GM21619 (cell line): ENCODE results near the gene GRPR.

Experiments used
- ATAC-seq: cut with Tn5 transposase; IDR thresholded peaks from one replicate; pipeline ENCODE4 v1.9.1; 2021; ENCODE audit not compliant: unreplicated experiment

GRPR gene

GRCh38 chrX:16123222-16123786, at the start of gene GRPR:
Gene GRPR, plus strand, starts transcription at chrX:16123565. Its CDS starts 389 bp downstream, at chrX:16123954.
- peak; percentile 52 for ATAC-seq

- ATAC-seq = no peak
These were observed 48.3 kb upstream of the GRPR start for GRCh38 chrX:16075087-16075486.

DNA sequence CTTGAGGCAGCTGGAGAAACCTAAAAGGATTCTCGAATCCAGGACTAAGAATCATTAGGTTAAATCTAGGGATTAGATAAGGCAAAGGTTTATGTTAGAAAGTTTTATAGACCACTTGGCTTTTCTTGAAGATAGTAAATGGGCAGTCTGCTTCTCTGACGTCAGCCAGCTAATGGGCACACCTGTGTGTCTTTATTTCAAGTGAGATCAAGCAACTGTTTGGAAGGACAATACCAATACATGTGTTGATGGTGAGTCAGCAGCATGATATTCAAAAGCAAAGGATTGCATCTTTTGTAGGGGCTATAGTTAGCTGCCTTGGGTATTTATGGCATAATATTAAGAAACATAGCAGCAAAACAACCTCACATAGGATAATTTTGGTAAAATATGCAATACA, 46.5 kb upstream of the GRPR start:
- no peak for ATAC-seq

DNA sequence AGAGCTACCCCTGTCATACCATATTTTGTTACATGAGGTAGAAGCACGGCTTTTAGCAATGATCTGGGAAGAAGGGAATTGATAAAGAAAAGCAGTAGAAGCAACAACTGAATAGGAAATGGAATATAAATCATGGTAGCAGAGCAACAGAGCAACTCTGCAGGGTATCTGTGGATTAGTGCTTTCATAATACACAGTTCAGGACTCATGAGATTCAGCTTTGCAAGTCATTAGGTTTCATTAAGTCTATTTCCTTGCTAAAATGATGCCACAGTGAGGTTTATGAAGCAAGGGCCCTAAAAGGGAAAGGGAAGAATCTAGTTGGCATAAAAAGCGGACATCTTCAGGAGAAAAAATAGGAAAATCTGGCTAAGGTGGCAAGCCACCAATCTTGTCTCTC, 45.6 kb upstream of the GRPR start:
- ATAC-seq = no peak

DNA sequence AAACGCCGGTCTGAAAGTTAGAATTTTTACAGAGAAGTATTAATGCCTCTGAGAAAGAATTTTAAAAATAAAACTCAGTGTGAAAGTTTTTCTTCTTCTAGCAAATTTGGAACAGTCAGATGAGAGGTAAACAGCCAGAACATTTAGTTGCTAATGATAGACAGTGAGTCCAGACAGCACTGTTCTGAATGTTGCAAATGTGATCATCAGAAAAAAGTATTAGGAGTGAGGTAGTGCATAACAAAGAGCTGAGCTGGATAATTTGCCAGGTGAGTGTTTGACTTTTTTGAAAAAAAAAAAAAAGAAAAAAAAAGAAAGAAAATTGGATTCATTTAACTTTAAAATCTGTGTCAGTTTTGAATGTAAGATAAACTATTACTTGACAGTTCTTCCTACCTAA, 42.0 kb upstream of the GRPR start:
- ATAC-seq = no peak

- ATAC-seq = no peak
These were observed 40.8 kb upstream of the GRPR start for GRCh38 chrX:16082470-16083085.

- ATAC-seq = no peak
These were observed 36.3 kb upstream of the GRPR start for GRCh38 chrX:16087076-16087475.

- ATAC-seq = no peak
These were observed 34.3 kb upstream of the GRPR start for GRCh38 chrX:16089086-16089485.

GRCh38 chrX:16096141-16096540, 27.2 kb upstream of the GRPR start:
- no peak for ATAC-seq

GRCh38 chrX:16100673-16101072, 22.7 kb upstream of the GRPR start:
- no peak for ATAC-seq

DNA sequence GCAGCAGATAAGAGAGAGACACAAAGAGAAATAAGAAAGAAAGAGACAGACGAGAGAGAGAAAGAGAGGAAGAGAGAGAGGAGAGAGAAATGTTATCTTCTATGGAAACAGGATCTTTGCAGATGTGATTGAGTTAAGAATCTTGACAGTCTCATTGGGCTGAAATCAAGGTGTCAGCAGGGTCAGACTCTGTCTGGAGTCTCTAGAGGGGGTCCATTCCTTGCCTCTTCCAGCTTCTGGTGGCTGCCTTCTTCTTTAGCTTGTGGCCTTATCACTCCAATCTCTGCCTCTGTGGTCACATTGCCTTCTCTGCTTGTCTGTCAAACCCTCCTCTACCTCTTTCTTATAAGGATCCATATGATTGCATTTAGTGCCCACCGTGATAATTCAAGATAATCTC, 21.8 kb upstream of the GRPR start:
- ATAC-seq = no peak

- no peak for ATAC-seq
These were observed 19.7 kb upstream of the GRPR start for GRCh38 chrX:16103625-16104024.

GRCh38 chrX:16112428-16112827, 10.9 kb upstream of the GRPR start:
- ATAC-seq = no peak

GRCh38 chrX:16113978-16114565, 9.3 kb upstream of the GRPR start:
- ATAC-seq = no peak

DNA sequence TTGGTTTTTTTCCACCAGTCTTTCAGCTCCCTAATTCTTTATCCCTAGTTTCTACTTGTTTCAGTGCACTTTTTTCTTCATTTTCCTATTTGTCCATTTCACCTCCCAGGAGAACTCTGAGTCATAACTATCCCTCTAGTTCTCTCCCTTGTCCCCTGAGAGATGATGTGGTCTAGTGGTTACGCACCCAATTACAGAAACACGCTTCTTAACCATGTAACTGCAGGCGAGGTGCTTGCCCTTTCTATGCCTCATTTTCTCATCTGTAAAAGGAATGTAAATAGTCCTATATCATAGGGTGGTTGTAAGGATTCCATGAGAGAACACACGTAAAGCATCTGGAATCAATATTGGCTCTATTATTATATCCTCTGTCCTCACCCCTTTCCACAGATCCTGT, 8.8 kb upstream of the GRPR start:
- ATAC-seq = no peak

DNA sequence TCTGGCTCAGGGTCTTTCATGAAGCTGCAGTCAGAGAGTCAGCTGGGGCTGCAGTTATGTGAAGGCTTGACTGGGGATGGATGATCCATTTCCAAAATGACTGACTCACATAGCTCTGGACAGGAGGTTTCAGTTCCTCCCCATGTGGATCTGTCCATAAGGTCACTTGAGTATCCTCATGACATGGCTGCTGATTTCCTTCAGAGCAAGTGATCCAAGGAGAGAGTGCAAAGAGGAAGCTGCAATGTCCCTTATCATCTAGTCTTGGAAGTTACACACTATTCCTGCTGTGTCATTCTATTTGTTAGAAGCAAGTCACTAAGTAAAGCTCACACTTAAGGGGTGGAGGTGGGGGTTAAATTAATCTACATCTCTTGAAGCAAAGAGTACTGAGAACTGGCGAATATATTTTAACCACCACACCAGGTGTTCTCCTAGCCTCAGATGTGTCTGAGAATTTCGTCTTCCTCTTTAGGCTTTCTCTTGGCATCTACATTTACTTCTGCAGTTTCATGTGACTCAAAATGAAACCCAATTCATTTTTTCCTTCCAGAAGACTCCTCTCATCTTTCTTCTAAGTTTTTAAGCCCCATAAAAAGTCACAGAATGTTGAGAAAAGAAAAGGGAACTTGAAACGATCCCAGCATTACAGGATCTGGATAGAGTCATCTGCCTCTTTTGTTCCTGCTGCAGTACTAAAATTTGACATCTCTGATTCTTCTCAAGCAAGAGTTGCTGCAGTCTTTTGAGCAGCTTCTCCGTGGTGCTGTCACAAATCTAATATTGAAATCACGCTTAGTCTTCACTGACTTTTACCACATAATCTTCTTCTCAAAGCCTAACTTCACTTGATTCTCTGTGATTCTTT, 3.8 kb upstream of the GRPR start:
- peak; percentile 79 for ATAC-seq

DNA sequence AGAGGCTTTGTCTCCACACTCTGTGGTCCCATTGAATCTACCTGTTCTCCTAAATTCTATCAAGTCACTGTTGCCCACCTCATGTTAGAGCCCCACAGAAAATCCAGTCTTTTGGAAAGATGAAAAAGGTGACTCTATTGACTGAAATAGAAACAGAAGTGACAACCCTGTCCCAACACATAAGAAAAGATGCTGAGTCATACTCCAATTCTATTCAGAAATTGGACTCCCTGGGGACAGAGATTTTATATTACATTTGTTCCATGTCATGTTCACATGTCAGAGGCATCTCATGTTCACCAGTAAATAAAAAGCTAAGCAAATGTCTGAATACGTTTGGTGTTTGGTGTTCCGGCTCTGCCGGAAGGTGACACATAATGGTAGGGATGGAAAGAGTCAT, 2.9 kb upstream of the GRPR start:
- ATAC-seq = no peak

DNA sequence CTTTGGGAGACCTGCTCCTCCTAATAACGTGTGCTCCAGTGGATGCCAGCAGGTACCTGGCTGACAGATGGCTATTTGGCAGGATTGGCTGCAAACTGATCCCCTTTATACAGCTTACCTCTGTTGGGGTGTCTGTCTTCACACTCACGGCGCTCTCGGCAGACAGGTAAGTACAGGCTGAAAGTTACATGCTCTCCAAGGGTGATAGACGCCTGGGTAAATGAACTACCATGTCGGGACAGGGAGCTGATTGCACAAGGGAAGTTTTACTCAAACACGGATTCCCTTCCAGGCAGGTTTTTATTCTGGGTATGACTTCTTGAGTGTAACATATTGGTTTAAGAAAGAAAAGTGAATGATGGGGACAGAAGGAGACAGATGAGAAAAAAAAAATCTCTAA, 836 bp downstream of the GRPR start:
- no peak for ATAC-seq

DNA sequence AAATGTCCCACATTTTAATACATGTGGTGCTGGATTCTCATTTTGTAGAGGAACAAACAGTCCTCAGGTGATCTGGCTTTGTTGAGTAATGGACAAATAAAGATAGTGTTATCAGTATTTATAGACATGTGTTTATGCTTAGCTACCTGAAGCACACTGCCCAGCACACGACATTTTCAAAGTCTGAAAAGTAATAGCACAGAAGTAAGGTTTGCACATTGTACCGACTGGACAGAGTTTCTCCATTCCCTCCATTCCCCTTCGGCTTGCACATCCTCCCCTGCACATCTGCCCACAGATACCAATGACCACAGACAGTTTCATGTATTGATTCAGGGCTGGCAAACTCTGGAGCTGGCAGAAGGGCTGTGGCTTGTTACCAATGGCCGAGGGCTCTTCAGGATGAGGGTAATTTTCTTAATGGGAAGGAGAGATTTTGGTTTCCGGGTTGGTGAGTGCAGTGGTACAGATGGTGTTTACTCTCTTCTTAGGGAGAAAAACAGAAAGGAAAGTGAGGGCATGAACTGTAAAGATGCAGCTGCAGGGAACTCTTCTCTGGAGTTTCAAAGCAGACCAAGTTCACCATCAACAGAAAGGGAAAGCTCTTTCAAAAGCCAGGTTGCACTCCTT, 2.3 kb downstream of the GRPR start:
- ATAC-seq = no peak

GRCh38 chrX:16130707-16131106, 7.3 kb downstream of the GRPR start:
- no peak for ATAC-seq

- ATAC-seq = no peak
These were observed 11.6 kb downstream of the GRPR start for GRCh38 chrX:16134936-16135335.
